HL-60 (cell line): ENCODE data around the gene RPS17.
"Not testable (repeated sequence)": the region's sequence is repeated elsewhere in the genome, so short reads cannot be mapped to it uniquely, and the experiment has no call there.

ENCODE experiments used
- DNase-seq, 2 experiments: peaks; one replicate each; pipeline ENCODE4 v3.0.0-alpha.2; 2010 to 2020; ENCODE audit warnings: low read depth in 1 of 2, low spot score in 1 of 2
- H3K27ac ChIP-seq: fragments of 250-450 bp; sonication (Bioruptor Pico); replicated peaks from 2 replicates; pipeline ENCODE4 v1.5.1; 2020; ENCODE audit warnings: mild to moderate bottlenecking, moderate library complexity
- H3K27me3 ChIP-seq: fragments of 250-450 bp; sonication (Bioruptor Pico); 2 replicates; pipeline ENCODE4 v1.5.1; 2021; ENCODE audit warnings: mild to moderate bottlenecking, moderate library complexity; ENCODE audit not compliant: insufficient read depth, poor library complexity, severe bottlenecking
- H3K4me3 ChIP-seq: replicated peaks from 2 replicates; pipeline ENCODE4 v1.5.1; 2011; ENCODE audit warnings: mild to moderate bottlenecking, control low read depth, low read length; ENCODE audit not compliant: insufficient read depth
- GABPA ChIP-seq: IDR thresholded peaks from 2 replicates; pipeline ENCODE4 v1.6.1; 2012; ENCODE audit warnings: low read depth
- POLR2AphosphoS5 ChIP-seq: IDR thresholded peaks from 2 replicates; pipeline ENCODE4 v1.6.1; 2012; ENCODE audit warnings: low read depth
- SPI1 ChIP-seq: IDR thresholded peaks from 2 replicates; pipeline ENCODE4 v1.6.1; 2012; ENCODE audit warnings: low read depth, mild to moderate bottlenecking, borderline replicate concordance
- TF ChIP-seq, protein P1 (sequence below): IDR thresholded peaks from 2 replicates; pipeline ENCODE4 v1.6.1; 2012; ENCODE audit warnings: low read depth; ENCODE audit not compliant: insufficient replicate concordance
- TF ChIP-seq, protein P2 (sequence below): IDR thresholded peaks from one replicate; pipeline ENCODE4 v1.5.1; 2011; ENCODE audit warnings: low read length, control low read depth, inconsistent platforms; ENCODE audit not compliant: insufficient read depth

Gene RPS17

DNA sequence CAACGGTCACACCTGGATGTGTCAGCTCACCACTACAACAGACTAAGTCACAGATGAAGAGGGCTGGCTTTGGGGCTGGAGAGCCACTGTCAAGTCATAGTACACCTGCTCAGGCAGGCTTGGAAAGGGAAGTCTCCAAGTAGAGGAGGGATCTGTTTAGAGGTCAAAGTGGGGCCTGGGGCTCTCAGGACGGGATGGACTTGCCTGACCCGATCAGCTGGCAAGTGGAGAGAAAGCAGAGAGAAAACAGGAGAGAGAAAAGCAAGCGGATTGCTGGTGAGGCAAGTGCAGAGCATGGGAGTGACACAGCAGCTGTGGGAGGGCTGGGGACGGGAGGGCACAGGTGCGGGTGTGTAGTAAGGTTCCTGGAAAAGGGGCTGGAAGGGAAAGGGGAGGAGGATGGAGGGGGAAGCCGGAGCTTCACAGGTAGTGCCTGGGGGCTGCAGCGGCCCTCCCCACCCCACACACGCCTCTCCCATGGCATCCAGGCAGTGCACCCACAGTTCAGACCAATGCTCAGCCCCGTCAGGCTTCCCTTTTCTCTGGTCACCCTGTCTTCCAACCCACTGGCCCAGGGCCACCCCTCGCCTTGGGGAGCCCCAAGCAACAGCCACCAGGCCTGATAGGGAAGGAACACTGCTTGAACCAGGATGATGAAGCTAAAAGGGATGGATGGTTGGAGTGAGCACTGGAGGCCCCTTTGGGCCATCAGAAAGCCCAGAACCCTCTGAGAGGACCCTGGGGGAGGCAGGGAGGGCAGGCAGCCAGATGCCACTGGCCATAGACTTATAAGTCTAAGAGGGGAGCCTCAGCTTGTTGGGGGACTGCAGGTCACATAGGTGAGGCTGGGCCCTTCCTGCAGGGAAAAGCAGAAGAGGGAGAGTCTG is 8.5 kb downstream of the RPS17 start:
- Histone ChIP-seq H3K27ac (no peak overlapping the region), H3K27me3 (no peaks in the 10 kb centered on the region), H3K4me3 (no peak overlapping the region)
- TF ChIP-seq, protein P1, sequence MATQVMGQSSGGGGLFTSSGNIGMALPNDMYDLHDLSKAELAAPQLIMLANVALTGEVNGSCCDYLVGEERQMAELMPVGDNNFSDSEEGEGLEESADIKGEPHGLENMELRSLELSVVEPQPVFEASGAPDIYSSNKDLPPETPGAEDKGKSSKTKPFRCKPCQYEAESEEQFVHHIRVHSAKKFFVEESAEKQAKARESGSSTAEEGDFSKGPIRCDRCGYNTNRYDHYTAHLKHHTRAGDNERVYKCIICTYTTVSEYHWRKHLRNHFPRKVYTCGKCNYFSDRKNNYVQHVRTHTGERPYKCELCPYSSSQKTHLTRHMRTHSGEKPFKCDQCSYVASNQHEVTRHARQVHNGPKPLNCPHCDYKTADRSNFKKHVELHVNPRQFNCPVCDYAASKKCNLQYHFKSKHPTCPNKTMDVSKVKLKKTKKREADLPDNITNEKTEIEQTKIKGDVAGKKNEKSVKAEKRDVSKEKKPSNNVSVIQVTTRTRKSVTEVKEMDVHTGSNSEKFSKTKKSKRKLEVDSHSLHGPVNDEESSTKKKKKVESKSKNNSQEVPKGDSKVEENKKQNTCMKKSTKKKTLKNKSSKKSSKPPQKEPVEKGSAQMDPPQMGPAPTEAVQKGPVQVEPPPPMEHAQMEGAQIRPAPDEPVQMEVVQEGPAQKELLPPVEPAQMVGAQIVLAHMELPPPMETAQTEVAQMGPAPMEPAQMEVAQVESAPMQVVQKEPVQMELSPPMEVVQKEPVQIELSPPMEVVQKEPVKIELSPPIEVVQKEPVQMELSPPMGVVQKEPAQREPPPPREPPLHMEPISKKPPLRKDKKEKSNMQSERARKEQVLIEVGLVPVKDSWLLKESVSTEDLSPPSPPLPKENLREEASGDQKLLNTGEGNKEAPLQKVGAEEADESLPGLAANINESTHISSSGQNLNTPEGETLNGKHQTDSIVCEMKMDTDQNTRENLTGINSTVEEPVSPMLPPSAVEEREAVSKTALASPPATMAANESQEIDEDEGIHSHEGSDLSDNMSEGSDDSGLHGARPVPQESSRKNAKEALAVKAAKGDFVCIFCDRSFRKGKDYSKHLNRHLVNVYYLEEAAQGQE: no peak
- TF ChIP-seq GABPA (no peak), POLR2AphosphoS5 (no peak), SPI1 (no peak)
- TF ChIP-seq, protein P2, sequence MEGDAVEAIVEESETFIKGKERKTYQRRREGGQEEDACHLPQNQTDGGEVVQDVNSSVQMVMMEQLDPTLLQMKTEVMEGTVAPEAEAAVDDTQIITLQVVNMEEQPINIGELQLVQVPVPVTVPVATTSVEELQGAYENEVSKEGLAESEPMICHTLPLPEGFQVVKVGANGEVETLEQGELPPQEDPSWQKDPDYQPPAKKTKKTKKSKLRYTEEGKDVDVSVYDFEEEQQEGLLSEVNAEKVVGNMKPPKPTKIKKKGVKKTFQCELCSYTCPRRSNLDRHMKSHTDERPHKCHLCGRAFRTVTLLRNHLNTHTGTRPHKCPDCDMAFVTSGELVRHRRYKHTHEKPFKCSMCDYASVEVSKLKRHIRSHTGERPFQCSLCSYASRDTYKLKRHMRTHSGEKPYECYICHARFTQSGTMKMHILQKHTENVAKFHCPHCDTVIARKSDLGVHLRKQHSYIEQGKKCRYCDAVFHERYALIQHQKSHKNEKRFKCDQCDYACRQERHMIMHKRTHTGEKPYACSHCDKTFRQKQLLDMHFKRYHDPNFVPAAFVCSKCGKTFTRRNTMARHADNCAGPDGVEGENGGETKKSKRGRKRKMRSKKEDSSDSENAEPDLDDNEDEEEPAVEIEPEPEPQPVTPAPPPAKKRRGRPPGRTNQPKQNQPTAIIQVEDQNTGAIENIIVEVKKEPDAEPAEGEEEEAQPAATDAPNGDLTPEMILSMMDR: no peak
- no peak for DNase-seq

DNA sequence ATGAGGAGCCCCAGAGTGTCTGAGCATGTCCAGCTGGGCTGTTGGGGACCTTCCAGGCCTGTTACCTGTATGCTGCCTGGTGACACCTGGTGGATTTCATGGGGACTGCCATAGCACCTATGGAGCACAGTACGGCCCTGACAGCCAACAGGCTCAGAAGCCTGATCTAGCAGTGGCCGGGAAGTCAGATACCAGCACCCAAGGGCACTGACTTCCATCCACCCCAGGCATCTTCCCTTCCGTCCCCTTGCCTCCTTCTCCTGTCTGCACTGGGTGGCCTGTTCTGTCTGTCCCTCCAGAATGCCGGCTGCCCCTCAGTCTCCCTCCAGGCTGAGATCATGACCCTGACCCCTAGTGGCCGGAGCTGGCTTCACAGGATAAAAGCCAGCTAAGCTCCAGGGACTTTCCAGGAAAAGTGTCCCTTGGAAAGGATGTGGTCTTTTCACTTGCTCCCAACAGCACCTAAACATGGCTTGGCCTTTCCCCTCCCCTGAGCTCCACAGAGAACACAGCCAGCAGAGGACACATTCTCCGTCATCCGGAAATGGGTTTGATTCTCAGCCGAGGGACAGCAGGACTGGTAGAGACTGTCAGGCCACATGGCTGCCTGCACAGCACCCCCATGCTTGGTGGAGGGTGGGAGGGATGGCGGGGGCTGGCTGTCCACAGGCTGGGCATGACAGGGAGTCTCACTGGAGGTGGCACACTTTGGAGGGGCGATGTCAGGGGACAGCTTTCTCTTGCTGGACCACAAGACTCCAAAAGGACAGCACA is 9.5 kb downstream of the RPS17 start:
- Histone ChIP-seq H3K4me3 (no peak overlapping the region; the same call in 1 of the 2 replicates), H3K27me3 (no peaks in the 10 kb centered on the region), H3K27ac (no peak overlapping the region)
- TF ChIP-seq GABPA: no peak
- TF ChIP-seq, protein P1: no peak
- TF ChIP-seq, protein P2: peak; percentile 50
- DNase-seq: peak in 1 of 2 experiments; percentile 69

DNA sequence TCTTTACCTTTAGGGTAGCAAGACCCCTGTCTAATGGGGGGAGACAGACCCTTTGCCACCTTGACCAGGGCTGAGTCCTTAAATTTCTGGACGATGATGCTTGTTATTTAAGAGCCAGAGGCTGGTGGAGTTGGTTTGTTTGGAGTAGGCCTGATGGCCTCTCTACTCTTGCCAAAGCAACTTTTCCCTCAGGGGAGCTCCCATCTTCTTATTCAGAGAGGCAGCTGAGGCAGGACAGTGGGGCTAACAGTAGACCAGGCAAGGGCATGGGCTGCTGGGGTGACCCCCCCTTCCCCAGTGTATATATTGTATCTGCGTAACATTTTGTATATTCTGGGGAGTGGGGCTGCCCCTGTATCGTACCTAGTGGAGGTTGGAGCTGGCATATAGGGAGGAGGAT is 10.3 kb downstream of the RPS17 start:
- TF ChIP-seq, protein P1: no peak
- no peak for TF ChIP-seq SPI1
- TF ChIP-seq, protein P2: no peak
- TF ChIP-seq POLR2AphosphoS5: no peak
- no peak for TF ChIP-seq GABPA
- no peak overlapping the region for H3K4me3 ChIP-seq
- no peak for DNase-seq
- H3K27me3 ChIP-seq: no peaks in the 10 kb centered on the region
- no peak overlapping the region for H3K27ac ChIP-seq

DNA sequence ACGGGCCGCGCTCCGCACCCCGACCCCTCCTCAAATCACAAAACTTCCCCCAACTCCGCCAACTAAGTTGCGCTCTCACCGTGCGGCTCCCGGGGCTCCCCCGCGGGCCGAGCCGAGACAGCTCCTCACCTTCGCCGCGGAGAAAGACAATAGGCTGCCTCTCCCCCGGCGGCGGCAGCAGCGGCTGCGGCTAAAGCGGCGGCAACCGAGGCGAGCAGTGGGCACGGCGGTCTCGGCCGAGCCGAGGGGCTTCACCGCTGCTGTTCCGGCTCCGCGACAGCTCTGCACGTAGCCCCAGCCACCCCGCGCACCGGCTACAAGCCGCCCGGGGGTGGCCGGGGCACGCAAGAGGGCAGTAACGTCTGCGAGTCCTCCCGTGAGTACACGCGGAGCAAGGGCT is 26.7 kb downstream of the RPS17 start:
- H3K27ac ChIP-seq, H3K27me3 ChIP-seq, H3K4me3 ChIP-seq, DNase-seq: not testable (repeated sequence)

DNA sequence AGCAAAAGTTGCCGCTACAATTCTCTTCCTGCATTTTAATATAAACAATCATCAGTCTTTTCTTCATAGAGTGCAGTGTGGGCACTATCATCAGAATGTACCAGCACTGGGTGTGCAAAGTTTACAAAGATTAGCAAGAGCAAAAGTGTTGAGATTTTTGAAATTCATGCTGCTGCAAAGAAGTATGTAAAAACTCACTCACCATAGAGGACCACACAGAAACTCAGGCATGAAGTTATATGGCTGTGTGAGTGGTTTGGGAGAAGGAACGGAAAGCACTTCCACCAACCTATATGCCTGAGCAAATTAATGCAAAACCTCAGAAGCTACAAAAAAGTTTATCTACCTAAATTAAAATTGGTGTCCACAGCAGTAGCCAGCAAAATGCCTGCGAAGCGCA is 32.6 kb downstream of the RPS17 start:
- H3K27ac ChIP-seq, DNase-seq, H3K27me3 ChIP-seq, H3K4me3 ChIP-seq: not testable (repeated sequence)
